ENCODE measurements around the gene DBF4B.

Gene DBF4B, protein sequence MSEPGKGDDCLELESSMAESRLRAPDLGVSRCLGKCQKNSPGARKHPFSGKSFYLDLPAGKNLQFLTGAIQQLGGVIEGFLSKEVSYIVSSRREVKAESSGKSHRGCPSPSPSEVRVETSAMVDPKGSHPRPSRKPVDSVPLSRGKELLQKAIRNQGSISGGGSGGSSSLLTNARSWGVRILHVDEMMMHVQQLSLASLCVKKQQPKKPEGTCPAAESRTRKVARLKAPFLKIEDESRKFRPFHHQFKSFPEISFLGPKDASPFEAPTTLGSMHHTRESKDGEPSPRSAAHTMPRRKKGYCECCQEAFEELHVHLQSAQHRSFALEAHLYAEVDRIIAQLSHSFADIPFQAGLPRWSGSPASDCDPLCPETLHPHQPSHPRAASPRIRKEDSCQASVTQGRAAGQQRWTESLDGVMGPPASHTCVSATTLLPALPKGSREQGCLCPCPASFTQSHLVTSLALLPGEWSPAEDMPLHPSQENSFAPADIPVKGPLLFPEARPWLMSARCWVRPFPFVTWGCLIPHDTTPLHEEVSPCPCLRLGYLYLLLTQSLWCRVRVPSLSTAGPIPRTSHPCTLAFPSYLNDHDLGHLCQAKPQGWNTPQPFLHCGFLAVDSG

DNA sequence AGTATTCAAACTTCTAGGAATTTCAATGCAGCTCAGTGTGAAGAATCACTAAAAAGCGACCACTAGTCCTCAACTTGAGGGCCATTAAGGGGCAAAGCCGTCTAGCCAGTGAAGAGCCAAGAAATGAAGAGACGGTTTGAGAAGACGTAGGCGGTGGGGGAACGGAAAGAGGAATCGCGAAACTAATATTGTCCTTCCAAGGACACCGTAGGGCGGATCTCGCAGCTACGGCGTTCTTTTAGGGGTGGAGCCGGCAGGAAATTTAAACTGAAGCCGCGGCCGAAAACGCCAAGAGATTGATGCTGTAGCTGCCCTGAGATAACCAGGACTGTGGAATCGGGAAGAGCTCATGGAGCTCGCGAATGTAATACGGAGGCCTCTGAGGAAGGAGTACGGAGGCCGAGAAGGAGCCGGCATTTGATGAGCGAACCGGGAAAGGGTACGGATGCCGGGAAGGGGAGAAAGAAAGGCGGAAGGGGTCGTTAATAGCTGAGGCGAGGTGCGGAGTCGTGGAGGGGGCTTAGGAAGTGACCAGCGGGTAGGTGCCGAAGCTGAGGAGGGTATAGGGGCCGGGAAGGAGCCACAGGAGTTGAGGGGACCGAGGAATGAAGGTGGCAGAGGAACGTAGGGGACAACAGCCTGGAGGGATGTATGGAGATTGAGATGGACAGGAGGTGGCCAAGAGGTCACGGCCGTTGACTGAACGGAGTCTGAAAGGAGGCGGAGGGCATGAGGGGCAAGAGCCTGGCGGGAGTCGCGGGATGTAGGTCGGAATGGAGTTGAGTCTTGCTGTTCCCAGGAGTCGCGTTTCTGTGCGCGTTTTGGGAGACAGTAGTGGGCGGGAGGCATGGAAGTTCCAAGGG is at the start of gene DBF4B:
Gene DBF4B (plus strand): TSS at position 265 of the 863 bp plus-strand sequence. CDS start 156 bp downstream, at position 421.
- TF ChIP-seq, protein P1, sequence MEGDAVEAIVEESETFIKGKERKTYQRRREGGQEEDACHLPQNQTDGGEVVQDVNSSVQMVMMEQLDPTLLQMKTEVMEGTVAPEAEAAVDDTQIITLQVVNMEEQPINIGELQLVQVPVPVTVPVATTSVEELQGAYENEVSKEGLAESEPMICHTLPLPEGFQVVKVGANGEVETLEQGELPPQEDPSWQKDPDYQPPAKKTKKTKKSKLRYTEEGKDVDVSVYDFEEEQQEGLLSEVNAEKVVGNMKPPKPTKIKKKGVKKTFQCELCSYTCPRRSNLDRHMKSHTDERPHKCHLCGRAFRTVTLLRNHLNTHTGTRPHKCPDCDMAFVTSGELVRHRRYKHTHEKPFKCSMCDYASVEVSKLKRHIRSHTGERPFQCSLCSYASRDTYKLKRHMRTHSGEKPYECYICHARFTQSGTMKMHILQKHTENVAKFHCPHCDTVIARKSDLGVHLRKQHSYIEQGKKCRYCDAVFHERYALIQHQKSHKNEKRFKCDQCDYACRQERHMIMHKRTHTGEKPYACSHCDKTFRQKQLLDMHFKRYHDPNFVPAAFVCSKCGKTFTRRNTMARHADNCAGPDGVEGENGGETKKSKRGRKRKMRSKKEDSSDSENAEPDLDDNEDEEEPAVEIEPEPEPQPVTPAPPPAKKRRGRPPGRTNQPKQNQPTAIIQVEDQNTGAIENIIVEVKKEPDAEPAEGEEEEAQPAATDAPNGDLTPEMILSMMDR (IDR thresholded peaks at IDR 0.05; ENCODE audit: borderline replicate concordance, insufficient read depth, low read depth, low read length), result no peak
- peak within 1 kb of the TSS; percentile 74 for H3K4me3 ChIP-seq (ENCODE audit: low read depth, low read length)

DNA sequence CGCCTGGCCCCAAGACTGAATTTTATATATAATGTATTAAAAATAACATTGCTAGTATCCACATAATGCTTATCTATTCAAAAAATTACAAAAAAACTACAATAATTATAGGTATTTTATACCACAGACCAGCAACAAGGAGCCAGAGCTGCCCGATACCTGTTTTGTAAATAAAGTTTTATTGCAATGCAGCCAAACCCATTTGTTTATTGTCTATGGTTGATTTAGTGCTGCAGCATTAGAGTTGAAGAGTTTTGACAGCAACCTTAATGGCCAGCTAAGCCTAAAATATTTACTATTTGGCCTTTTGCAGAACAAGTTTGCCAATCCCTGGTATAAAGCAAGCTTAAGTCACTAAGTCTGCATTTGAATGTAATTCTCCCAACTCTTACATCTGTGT is 46.6 kb upstream of the DBF4B start:
- TF ChIP-seq, protein P1 (IDR thresholded peaks at IDR 0.05; ENCODE audit: borderline replicate concordance, insufficient read depth, low read depth, low read length), result no peak
- no peak overlapping the region for H3K4me3 ChIP-seq (ENCODE audit: low read depth, low read length)

DNA sequence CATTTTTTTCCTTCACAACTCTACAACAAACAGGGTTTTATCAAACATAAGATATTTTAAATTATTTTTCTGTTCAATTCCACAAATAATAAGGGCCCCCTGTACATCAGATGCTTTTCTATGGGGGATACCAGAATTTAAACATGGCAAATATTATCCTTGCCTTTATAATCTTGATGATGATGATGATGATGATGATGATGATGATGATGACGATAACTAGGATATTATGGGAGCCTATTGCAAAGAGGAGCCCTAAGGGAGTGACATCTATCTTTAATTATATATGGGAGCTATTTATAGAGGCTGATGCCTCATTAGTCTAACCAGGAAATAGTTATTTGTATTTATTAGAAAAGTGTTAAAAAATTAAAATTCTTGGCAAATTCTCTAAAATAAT is 45.4 kb upstream of the DBF4B start:
- no peak overlapping the region for H3K4me3 ChIP-seq (ENCODE audit: low read depth, low read length)
- TF ChIP-seq, protein P1 (IDR thresholded peaks at IDR 0.05; ENCODE audit: borderline replicate concordance, insufficient read depth, low read depth, low read length), result no peak

DNA sequence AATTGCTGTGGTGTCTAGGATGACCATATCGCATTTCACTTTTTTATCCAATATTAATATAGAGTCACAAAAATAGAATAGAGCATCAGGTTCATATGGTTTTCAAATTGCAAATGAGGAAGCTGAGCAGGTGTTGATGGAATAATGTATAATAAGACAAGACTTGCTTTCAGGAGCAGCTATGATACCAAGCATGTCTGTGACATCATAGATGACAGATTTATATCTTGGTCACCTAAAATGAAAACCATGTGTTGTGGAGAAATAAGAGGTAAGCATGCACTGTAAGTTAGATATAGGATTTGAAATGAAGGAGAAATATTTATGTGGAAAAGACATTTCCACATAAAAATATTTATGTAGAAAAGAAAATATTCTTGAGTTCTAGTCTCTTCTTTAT is 43.6 kb upstream of the DBF4B start:
- TF ChIP-seq, protein P1 (IDR thresholded peaks at IDR 0.05; ENCODE audit: borderline replicate concordance, insufficient read depth, low read depth, low read length), result no peak
- no peak overlapping the region for H3K4me3 ChIP-seq (ENCODE audit: low read depth, low read length)

DNA sequence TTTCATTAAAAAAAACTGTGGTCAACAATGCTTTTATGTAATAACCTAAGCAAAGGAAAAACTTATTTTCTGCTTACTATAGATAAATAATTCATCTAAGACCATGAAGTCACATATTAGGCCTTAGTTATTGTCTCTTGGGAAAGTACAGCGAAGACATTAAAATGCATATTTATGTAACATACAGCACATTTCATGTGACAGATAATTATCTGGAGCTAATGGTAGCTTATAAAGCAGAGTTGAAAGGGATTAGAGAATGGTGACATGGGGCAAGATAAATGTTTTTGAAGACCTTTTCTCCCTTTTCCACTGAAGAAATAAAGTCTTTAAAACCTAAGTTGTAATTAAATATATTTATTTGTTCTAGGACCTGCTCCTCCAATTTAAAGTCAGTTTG is 42.5 kb upstream of the DBF4B start:
- H3K4me3 ChIP-seq (ENCODE audit: low read depth, low read length), result no peak overlapping the region
- TF ChIP-seq, protein P1 (IDR thresholded peaks at IDR 0.05; ENCODE audit: borderline replicate concordance, insufficient read depth, low read depth, low read length), result no peak

DNA sequence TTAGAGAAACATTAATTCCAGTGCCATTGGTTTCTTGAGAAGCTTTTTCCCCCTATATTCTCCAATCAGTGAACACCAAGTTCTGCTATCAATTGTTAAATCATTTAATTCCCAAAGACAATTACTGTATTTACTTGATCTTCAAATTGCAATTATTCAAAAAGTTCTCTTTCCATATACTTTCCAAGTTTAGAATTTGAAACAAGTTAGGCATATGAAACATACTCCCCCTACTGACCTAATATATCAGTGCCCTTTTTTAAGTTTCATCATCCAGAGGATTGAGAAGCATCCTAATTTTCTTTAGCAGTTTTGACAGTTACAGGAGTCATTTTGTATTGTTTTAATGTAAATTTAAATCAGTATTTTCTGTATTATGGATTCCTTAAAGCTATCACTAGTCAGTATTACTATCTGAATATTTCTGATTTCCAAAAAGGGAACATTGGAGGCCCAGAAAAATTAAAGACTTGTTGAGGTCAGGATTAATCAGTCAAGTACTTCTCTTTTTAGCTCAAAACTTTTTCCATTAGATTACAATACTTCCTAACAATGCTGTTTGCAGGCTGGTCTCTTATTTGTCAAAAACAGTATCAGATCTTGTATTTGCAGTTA is 35.9 kb upstream of the DBF4B start:
- TF ChIP-seq, protein P1 (IDR thresholded peaks at IDR 0.05; ENCODE audit: borderline replicate concordance, insufficient read depth, low read depth, low read length), result peak; percentile 24; the same call in 1 of the 2 replicates
- no peak overlapping the region for H3K4me3 ChIP-seq (ENCODE audit: low read depth, low read length)
